HepG2 (cell line): ENCODE results near the gene ASIC3. TPM values are rescaled to one million over a fixed set of nuclear protein-coding genes. Genes with fewer than 3 reads are reported as not detected.

ENCODE experiments used
- ATAC-seq: fragments of 200-7000 bp; cut with Tn5 transposase; 3 replicates; pipeline ENCODE4 v1.9.1; 2020; ENCODE audit warnings: mild to moderate bottlenecking, moderate library complexity
- BruUV-seq: library from RNA; stranded (reverse); fragments of 400-500 nt; replicated peaks from 2 replicates; lab custom pipeline; 2021; lab: Mats Ljungman, UMichigan
- CTCF ChIA-PET: fragments of 300-600 bp; formaldehyde crosslinking; extraction: SDS; loops from one replicate; lab custom pipeline; 2021; ENCODE audit warnings: low total read pairs, inconsistent platforms, low intra/inter-chr PET ratio; lab: Yijun Ruan, JAX
- POLR2A ChIA-PET: fragments of 350-600 bp; sonication (Branson Sonifier 250); formaldehyde crosslinking; loops from one replicate; lab custom pipeline; 2020; ENCODE audit warnings: antibody characterized with exemption, inconsistent platforms; lab: Yijun Ruan, JAX
- DNase-seq: peaks from one replicate; pipeline ENCODE4 v3.0.0-alpha.2; 2015; ENCODE audit warnings: low spot score
- FAIRE-seq: peaks from 3 replicates; lab custom pipeline; 2011; peaks lifted over from hg19 to GRCh38; lab: Jason Lieb, UNC
- H2AFZ ChIP-seq: one replicate; pipeline ENCODE4 v1.6.1; 2011; ENCODE audit warnings: low read length, inconsistent platforms
- H3K27ac ChIP-seq: fragments of 300-600 bp; 3 replicates; pipeline ENCODE4 v1.8.0; 2011; ENCODE audit warnings: mixed run types, mild to moderate bottlenecking, mixed read lengths, low read length, inconsistent platforms; ENCODE audit not compliant: insufficient read depth; ENCODE audit errors: extremely low read length
- H3K27me3 ChIP-seq, 2 experiments: fragments of 200-600 bp in 1 of 2; 2 replicates in 1 of 2; 3 replicates in 1 of 2; pipeline versions ENCODE4 v1.6.0 to v1.8.0; 2011; ENCODE audit warnings: low read length in 2 of 2, mild to moderate bottlenecking in 2 of 2, moderate library complexity in 2 of 2, inconsistent platforms in 1 of 2; ENCODE audit not compliant: insufficient read depth in 2 of 2, control insufficient read depth in 1 of 2
- H3K36me3 ChIP-seq, 2 experiments: fragments of 200-600 bp in 1 of 2; replicated peaks in 1 of 2; 2 replicates in 1 of 2; 3 replicates in 1 of 2; pipeline versions ENCODE4 v1.5.1 to v1.8.0; 2011; ENCODE audit warnings: low read length in 2 of 2, inconsistent platforms in 1 of 2; ENCODE audit not compliant: insufficient read depth in 2 of 2, control insufficient read depth in 1 of 2
- H3K4me1 ChIP-seq: 2 replicates; pipeline ENCODE4 v1.5.1; 2012; ENCODE audit warnings: low read length, inconsistent platforms; ENCODE audit not compliant: insufficient read depth
- H3K4me2 ChIP-seq: 2 replicates; pipeline ENCODE4 v1.6.0; 2011; ENCODE audit warnings: low read depth, low read length, inconsistent platforms
- H3K4me3 ChIP-seq, 3 experiments: fragments of 200-600 bp in 1 of 3; sonication (generic), shearing (Covaris generic) in 1 of 3; replicated peaks in 1 of 3; 2 replicates each; pipeline ENCODE4 v1.5.1; 2011 to 2016; ENCODE audit warnings: low read length in 3 of 3, inconsistent platforms in 2 of 3, low read depth in 2 of 3, mild to moderate bottlenecking in 2 of 3, control low read depth in 1 of 3, mixed read lengths in 1 of 3; ENCODE audit not compliant: insufficient read depth in 1 of 3
- H3K79me2 ChIP-seq: one replicate; pipeline ENCODE4 v1.6.1; 2011; ENCODE audit warnings: low read length, inconsistent platforms; ENCODE audit not compliant: insufficient read depth
- H3K9ac ChIP-seq: 2 replicates; pipeline ENCODE4 v1.6.0; 2011; ENCODE audit warnings: mild to moderate bottlenecking, low read depth, low read length, inconsistent platforms; ENCODE audit not compliant: insufficient read depth
- H3K9me3 ChIP-seq: 2 replicates; pipeline ENCODE4 v1.5.1; 2012; ENCODE audit warnings: mild to moderate bottlenecking, low read length
- H4K20me1 ChIP-seq: 2 replicates; pipeline ENCODE4 v1.6.0; 2011; ENCODE audit warnings: inconsistent platforms, mild to moderate bottlenecking, low read length, moderate library complexity; ENCODE audit not compliant: insufficient read depth
- ARID2 ChIP-seq: sonication (generic); formaldehyde crosslinking; IDR thresholded peaks from 2 replicates; pipeline ENCODE4 v1.8.1; 2022; ENCODE audit warnings: mild to moderate bottlenecking, missing genetic modification reagents, borderline replicate concordance
- ATRX ChIP-seq: sonication (generic); formaldehyde crosslinking; IDR thresholded peaks from 2 replicates; pipeline ENCODE4 v1.4.0; 2020; ENCODE audit warnings: missing genetic modification reagents, borderline replicate concordance
- BATF2 ChIP-seq: sonication (generic); formaldehyde crosslinking; IDR thresholded peaks from 2 replicates; pipeline ENCODE4 v1.8.0; 2022; ENCODE audit warnings: mild to moderate bottlenecking, missing genetic modification reagents, moderate library complexity
- GRHL1 ChIP-seq: sonication (generic); formaldehyde crosslinking; conservative IDR thresholded peaks from 2 replicates; pipeline ENCODE4 v1.8.0; 2022; ENCODE audit warnings: missing genetic modification reagents
- KLF9 ChIP-seq: IDR thresholded peaks from 2 replicates; pipeline ENCODE4 v1.6.1; 2016; ENCODE audit warnings: low read depth
- POLR2A ChIP-seq, 2 experiments: IDR thresholded peaks; 2 replicates each; pipeline ENCODE4 v1.6.1; 2011; ENCODE audit warnings: low read depth in 2 of 2, low read length in 2 of 2, mild to moderate bottlenecking in 1 of 2, moderate library complexity in 1 of 2; ENCODE audit not compliant: insufficient read depth in 1 of 2
- SALL1 ChIP-seq: sonication (generic); formaldehyde crosslinking; IDR thresholded peaks from 2 replicates; pipeline ENCODE4 v1.8.0; 2022; ENCODE audit warnings: mild to moderate bottlenecking, missing genetic modification reagents
- ZFP90 ChIP-seq: sonication (generic); formaldehyde crosslinking; IDR thresholded peaks from 2 replicates; pipeline ENCODE4 v1.8.0; 2022; ENCODE audit warnings: missing genetic modification reagents, mild to moderate bottlenecking, inconsistent platforms, borderline replicate concordance
- ZFX ChIP-seq: sonication (generic); formaldehyde crosslinking; IDR thresholded peaks from 2 replicates; pipeline ENCODE4 v1.4.0; 2020; ENCODE audit warnings: mild to moderate bottlenecking, low read depth, missing genetic modification reagents, moderate library complexity
- ZNF280B ChIP-seq: sonication (generic); formaldehyde crosslinking; IDR thresholded peaks from 2 replicates; pipeline ENCODE4 v1.5.0; 2020; ENCODE audit warnings: missing genetic modification reagents, mild to moderate bottlenecking, borderline replicate concordance
- ZNF30 ChIP-seq: sonication (generic); formaldehyde crosslinking; IDR thresholded peaks from 2 replicates; pipeline ENCODE4 v1.5.0; 2020; ENCODE audit warnings: mild to moderate bottlenecking, missing genetic modification reagents
- ZNF569 ChIP-seq: sonication (generic); formaldehyde crosslinking; IDR thresholded peaks from 2 replicates; pipeline ENCODE4 v1.5.0; 2020; ENCODE audit warnings: mild to moderate bottlenecking, missing genetic modification reagents, moderate library complexity, borderline replicate concordance
- ZNF616 ChIP-seq: sonication (generic); formaldehyde crosslinking; IDR thresholded peaks from 2 replicates; pipeline ENCODE4 v1.5.0; 2020; ENCODE audit warnings: low read depth, mild to moderate bottlenecking, missing genetic modification reagents
- ZNF713 ChIP-seq: sonication (generic); formaldehyde crosslinking; IDR thresholded peaks from 2 replicates; pipeline ENCODE4 v1.4.0; 2020; ENCODE audit warnings: mild to moderate bottlenecking, missing genetic modification reagents
- ZNF839 ChIP-seq: sonication (generic); formaldehyde crosslinking; IDR thresholded peaks from 2 replicates; pipeline ENCODE4 v1.4.0; 2020; ENCODE audit warnings: missing genetic modification reagents, mild to moderate bottlenecking, borderline replicate concordance
- WGBS: methylation state at CpG from one replicate; pipeline ENCODE4 v1.1.6; 2017; ENCODE audit warnings: low lambda C conversion rate; 5-methylcytosine and 5-hydroxymethylcytosine counted together
- in situ Hi-C: cut with HindIII; loops from 2 replicates; pipeline ENCODE4 v1.10.0; 2017; ENCODE audit warnings: low pct_unique_long_range_greater_than_20kb; ENCODE audit not compliant: extremely low pct_ligation_motif_present
- intact Hi-C: fragments of 100-400 bp; cut with micrococcal nuclease; formaldehyde crosslinking; loops from one replicate; pipeline ENCODE4 v1.10.0; 2022; ENCODE audit not compliant: unreplicated experiment
- polyA plus RNA-seq, 8 experiments: library from polyadenylated mRNA; depleted of rRNA in 3 of 8; stranded (reverse) in 7 of 8; unstranded in 1 of 8; fragments of >200 nt; fragmentation: Illumina TruSeq in 4 of 8; extraction: Trizol in 4 of 8; gene quantifications; 2 replicates each; pipeline versions ENCODE4 v1.2.1 to v1.2.3, GENCODE V29; 2011 to 2016; ENCODE audit warnings: low read depth in 4 of 8, missing spikeins in 1 of 8, mixed read lengths in 1 of 8; ENCODE audit not compliant: insufficient read depth in 1 of 8
- total RNA-seq, 5 experiments: library from RNA; depleted of rRNA; stranded (reverse); fragments of >200 nt; fragmentation: Illumina TruSeq; extraction: Trizol; gene quantifications; 2 replicates each; pipeline ENCODE4 v1.2.3, GENCODE V29; 2016; ENCODE audit warnings: low read depth in 1 of 5
- TF ChIP-seq, protein P1 (sequence below): sonication (generic); formaldehyde crosslinking; IDR thresholded peaks from 2 replicates; pipeline ENCODE4 v1.5.1; 2020; ENCODE audit warnings: missing genetic modification reagents, mild to moderate bottlenecking, borderline replicate concordance
- TF ChIP-seq, protein P2 (sequence below): sonication (generic); formaldehyde crosslinking; IDR thresholded peaks from 2 replicates; pipeline ENCODE4 v1.8.1; 2023; ENCODE audit warnings: mild to moderate bottlenecking, missing genetic modification reagents

Gene ASIC3
- total and polyA plus RNA-seq, 2 of the 13 experiments (the other 11 are each of a cell fraction or from before 2014, with no cell fraction given): 0.51 TPM; not detected in 1

DNA sequence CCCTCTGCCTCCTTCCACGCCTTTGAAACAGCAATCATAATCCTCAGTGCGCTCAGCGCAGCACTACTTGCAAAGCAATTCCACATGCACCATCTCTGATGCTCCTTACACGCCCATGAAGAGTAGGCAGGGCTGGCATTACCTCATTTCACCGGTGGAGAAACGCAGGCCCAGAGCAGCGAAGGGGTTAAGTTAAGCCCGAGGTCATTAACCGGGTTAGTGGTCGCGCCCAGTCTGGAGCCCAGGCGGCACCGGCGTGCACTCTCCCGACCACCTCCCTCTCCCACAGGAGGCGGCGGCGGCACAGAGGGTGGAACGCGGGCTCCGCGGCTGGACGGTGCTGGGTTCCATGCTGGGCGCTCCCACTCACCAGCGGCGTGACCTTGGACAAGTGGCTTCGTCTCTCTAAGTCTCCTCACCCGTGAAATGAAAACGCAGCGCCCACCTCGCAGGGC lies 31.8 kb downstream of the ASIC3 start:
- Histone ChIP-seq H3K9me3 (no peaks in the 10 kb centered on the region), H3K79me2 (peaks cover 33% of the 10 kb centered on the region), H3K27me3 (no peaks in the 10 kb centered on the region; a peak in 1 of 5 replicates), H3K4me3 (peak overlapping the region; percentile 85 to 96 (median 88)), H2AFZ (no peak overlapping the region), H4K20me1 (no peaks in the 10 kb centered on the region), H3K36me3 (peaks cover 5 to 12% of the 10 kb centered on the region in 2 experiments; a peak in 3 of 5 replicates), H3K9ac (peak overlapping the region; percentile 100), H3K4me1 (peaks cover 40% of the 10 kb centered on the region), H3K4me2 (peak overlapping the region; percentile 99), H3K27ac (peak overlapping the region; percentile 85)
- POLR2A ChIA-PET: interaction anchor here (1.0 to 5.4 kb wide), 9 partner anchors 9 to 152 kb away, joined by 3 to 144 read pairs (median 7); partner anchors contain the start of genes ABCB8, ABCF2, CHPF2 and SLC4A2
- DNase-seq (no peak), FAIRE-seq (no peak), ATAC-seq (peak; percentile 5)
- in situ Hi-C loops (no loop called here), intact Hi-C loops (loop anchor here (1.0 to 10.0 kb wide), 2 partner anchors 18 to 165 kb away; partner anchors contain the start of gene SMARCD3)
- CTCF ChIA-PET: interaction anchor here (1.1 kb wide), 1 partner anchor 52 kb away, joined by 3 read pairs; no protein-coding TSS in a partner anchor
- WGBS: 0% methylated on average over 12 of the region's 31 CpGs
- TSS peak; percentile 76 for BruUV-seq
- TF ChIP-seq ZNF280B (0 out of 2 replicates have a peak, but pooled peaks have one; percentile 3), BATF2 (CRISPR knock-in tag) (no peak), ZNF713 (CRISPR knock-in tag) (0 out of 2 replicates have a peak, but pooled peaks have one; percentile 5), ATRX (CRISPR knock-in tag) (no peak), ARID2 (CRISPR knock-in tag) (no peak), POLR2A (IDR thresholded peaks at IDR 0.05; ENCODE audit: insufficient read depth in 1 of 2, low read depth in 2 of 2, low read length in 2 of 2) (peak in 1 of 2 experiments; percentile 66; a peak in 1 of 4 replicates), KLF9 (CRISPR knock-in tag) (no peak), ZNF839 (CRISPR knock-in tag) (0 out of 2 replicates have a peak, but pooled peaks have one; percentile 44), ZNF616 (CRISPR knock-in tag) (0 out of 2 replicates have a peak, but pooled peaks have one; percentile 9), SALL1 (CRISPR knock-in tag) (0 out of 2 replicates have a peak, but pooled peaks have one; percentile 1), ZFX (CRISPR knock-in tag) (no peak), ZFP90 (CRISPR knock-in tag) (0 out of 2 replicates have a peak, but pooled peaks have one; percentile 13), ZNF30 (CRISPR knock-in tag) (0 out of 2 replicates have a peak, but pooled peaks have one; percentile 5), ZNF569 (CRISPR knock-in tag) (no peak), GRHL1 (CRISPR knock-in tag) (no peak)
- TF ChIP-seq, protein P1, sequence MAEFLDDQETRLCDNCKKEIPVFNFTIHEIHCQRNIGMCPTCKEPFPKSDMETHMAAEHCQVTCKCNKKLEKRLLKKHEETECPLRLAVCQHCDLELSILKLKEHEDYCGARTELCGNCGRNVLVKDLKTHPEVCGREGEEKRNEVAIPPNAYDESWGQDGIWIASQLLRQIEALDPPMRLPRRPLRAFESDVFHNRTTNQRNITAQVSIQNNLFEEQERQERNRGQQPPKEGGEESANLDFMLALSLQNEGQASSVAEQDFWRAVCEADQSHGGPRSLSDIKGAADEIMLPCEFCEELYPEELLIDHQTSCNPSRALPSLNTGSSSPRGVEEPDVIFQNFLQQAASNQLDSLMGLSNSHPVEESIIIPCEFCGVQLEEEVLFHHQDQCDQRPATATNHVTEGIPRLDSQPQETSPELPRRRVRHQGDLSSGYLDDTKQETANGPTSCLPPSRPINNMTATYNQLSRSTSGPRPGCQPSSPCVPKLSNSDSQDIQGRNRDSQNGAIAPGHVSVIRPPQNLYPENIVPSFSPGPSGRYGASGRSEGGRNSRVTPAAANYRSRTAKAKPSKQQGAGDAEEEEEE (CRISPR knock-in tag): no peak
- TF ChIP-seq, protein P2, sequence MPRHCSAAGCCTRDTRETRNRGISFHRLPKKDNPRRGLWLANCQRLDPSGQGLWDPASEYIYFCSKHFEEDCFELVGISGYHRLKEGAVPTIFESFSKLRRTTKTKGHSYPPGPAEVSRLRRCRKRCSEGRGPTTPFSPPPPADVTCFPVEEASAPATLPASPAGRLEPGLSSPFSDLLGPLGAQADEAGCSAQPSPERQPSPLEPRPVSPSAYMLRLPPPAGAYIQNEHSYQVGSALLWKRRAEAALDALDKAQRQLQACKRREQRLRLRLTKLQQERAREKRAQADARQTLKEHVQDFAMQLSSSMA (CRISPR knock-in tag): 0 out of 2 replicates have a peak, but pooled peaks have one; percentile 3
